Measurements from ENCODE around the gene ABCB1.

- no peak for TF ChIP-seq CTCF (IDR thresholded peaks at IDR 0.05)
- TF ChIP-seq POLR2AphosphoS5 (IDR thresholded peaks at IDR 0.05) = no peak
- no peak for TF ChIP-seq POLR2A (IDR thresholded peaks at IDR 0.05)
- no peak for TF ChIP-seq EP300 (IDR thresholded peaks at IDR 0.05; ENCODE audit: low read depth)
These were observed 66.6 kb downstream of the ABCB1 start for GRCh38 chr7:87534072-87534471.

All from transverse colon (tissue), 4 donors.